Fibroblast of mammary gland (primary cell): Measurements from ENCODE around the gene GMPR.

Experiments
- DNase-seq: peaks from one replicate; pipeline ENCODE4 v3.0.0-alpha.2; 2010; ENCODE audit warnings: low read depth
- H3K4me3 ChIP-seq: 2 replicates; pipeline ENCODE4 v1.5.1; 2011; ENCODE audit warnings: low read depth, mild to moderate bottlenecking, low read length, moderate library complexity; ENCODE audit not compliant: control insufficient read depth
- TF ChIP-seq, protein P1 (sequence below): conservative IDR thresholded peaks from 2 replicates; pipeline ENCODE4 v1.5.1; 2011; ENCODE audit warnings: low read depth, low read length, inconsistent platforms; ENCODE audit not compliant: control insufficient read depth, insufficient read depth

GMPR gene

DNA sequence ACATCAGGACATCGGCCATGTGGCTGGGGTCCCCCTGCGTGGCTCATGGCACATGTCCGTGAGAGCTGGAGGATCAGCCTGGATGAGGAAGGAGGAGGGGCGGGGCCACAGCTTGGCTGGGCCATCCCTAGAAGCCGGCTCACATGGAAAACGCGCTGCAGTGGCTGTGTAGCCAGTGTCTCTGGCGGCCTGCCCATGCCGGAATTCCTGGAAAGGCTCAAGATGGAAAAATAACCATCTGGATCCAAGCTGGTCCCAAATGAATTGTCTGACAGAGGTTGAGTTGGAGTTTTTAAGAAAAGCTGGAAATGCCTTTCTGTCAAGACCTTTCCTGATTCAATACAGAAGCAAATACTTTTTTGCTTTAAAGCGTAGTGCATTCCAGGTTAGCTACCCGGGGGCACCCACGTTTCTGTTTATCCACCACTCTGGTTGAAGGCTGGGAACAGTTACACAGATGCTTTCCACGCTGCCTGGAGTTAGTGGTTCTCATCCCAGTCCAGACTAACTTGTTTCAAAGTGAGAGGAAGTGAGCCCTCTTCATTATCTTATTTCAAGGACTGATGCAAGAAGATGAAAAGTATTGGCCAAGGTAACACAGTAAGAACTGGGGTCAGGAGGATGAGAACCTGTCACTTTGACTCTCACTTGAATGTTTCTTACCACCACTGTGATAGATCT lies 99.0 kb downstream of the GMPR start:
- peak; percentile 99 for DNase-seq
- no peak overlapping the region for H3K4me3 ChIP-seq
- TF ChIP-seq, protein P1, sequence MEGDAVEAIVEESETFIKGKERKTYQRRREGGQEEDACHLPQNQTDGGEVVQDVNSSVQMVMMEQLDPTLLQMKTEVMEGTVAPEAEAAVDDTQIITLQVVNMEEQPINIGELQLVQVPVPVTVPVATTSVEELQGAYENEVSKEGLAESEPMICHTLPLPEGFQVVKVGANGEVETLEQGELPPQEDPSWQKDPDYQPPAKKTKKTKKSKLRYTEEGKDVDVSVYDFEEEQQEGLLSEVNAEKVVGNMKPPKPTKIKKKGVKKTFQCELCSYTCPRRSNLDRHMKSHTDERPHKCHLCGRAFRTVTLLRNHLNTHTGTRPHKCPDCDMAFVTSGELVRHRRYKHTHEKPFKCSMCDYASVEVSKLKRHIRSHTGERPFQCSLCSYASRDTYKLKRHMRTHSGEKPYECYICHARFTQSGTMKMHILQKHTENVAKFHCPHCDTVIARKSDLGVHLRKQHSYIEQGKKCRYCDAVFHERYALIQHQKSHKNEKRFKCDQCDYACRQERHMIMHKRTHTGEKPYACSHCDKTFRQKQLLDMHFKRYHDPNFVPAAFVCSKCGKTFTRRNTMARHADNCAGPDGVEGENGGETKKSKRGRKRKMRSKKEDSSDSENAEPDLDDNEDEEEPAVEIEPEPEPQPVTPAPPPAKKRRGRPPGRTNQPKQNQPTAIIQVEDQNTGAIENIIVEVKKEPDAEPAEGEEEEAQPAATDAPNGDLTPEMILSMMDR: no peak

GRCh38 chr6:16338577-16339264 lies 100.3 kb downstream of the GMPR start:
- H3K4me3 ChIP-seq: no peak overlapping the region
- DNase-seq: peak; percentile 100
- TF ChIP-seq, protein P1: peak; percentile 79

GRCh38 chr6:16339265-16339587 lies 100.8 kb downstream of the GMPR start:
- TF ChIP-seq, protein P1: no peak
- no peak for DNase-seq
- H3K4me3 ChIP-seq: no peak overlapping the region

GRCh38 chr6:16343593-16343992 lies 105.2 kb downstream of the GMPR start:
- TF ChIP-seq, protein P1: no peak
- no peak for DNase-seq
- H3K4me3 ChIP-seq: no peak overlapping the region

- no peak overlapping the region for H3K4me3 ChIP-seq
- peak; percentile 80 for DNase-seq
- TF ChIP-seq, protein P1: no peak
These were observed 106.4 kb downstream of the GMPR start for GRCh38 chr6:16344756-16345155.
